Keratinocyte (primary cell): ENCODE results near the gene CHGA. TPM values are rescaled to one million over a fixed set of nuclear protein-coding genes. Genes with fewer than 3 reads are reported as not detected.

ENCODE experiments used
- DNase-seq: peaks from one replicate; pipeline ENCODE4 v3.0.0-alpha.2; 2011; ENCODE audit warnings: low read depth, missing footprints, low spot score
- FAIRE-seq: peaks from 2 replicates; lab custom pipeline; 2011; peaks lifted over from hg19 to GRCh38; lab: Jason Lieb, UNC
- H2AFZ ChIP-seq: 2 replicates; pipeline ENCODE4 v1.6.0; 2012; ENCODE audit warnings: low read length, control low read depth, inconsistent platforms; ENCODE audit not compliant: control insufficient read depth
- H3K27ac ChIP-seq: 2 replicates; pipeline ENCODE4 v1.5.1; 2011; ENCODE audit warnings: low read length; ENCODE audit not compliant: control insufficient read depth, insufficient read depth
- H3K27me3 ChIP-seq: 3 replicates; pipeline ENCODE4 v1.6.0; 2011; ENCODE audit warnings: low read length; ENCODE audit not compliant: control insufficient read depth, insufficient read depth; ENCODE audit errors: extremely low read depth
- H3K36me3 ChIP-seq, 2 experiments: 2 replicates in 1 of 2; 3 replicates in 1 of 2; pipeline ENCODE4 v1.5.1; 2011; ENCODE audit warnings: low read length in 2 of 2, mild to moderate bottlenecking in 1 of 2; ENCODE audit not compliant: control insufficient read depth in 2 of 2, insufficient read depth in 2 of 2; ENCODE audit errors: extremely low read depth in 1 of 2
- H3K4me1 ChIP-seq: 3 replicates; pipeline ENCODE4 v1.5.1; 2011; ENCODE audit warnings: low read length; ENCODE audit not compliant: control insufficient read depth, insufficient read depth; ENCODE audit errors: extremely low read depth
- H3K4me2 ChIP-seq: 3 replicates; pipeline ENCODE4 v1.6.0; 2011; ENCODE audit warnings: low read depth, low read length; ENCODE audit not compliant: control insufficient read depth, insufficient read depth; ENCODE audit errors: extremely low read depth
- H3K4me3 ChIP-seq, 3 experiments: fragments of 200-600 bp in 1 of 3; sonication (generic) in 1 of 3; 2 replicates in 2 of 3; 3 replicates in 1 of 3; pipeline ENCODE4 v1.5.1; 2011 to 2016; ENCODE audit warnings: low read length in 3 of 3, mild to moderate bottlenecking in 3 of 3, control low read depth in 2 of 3, inconsistent platforms in 1 of 3, low read depth in 1 of 3, mixed read lengths in 1 of 3, mixed run types in 1 of 3, moderate library complexity in 1 of 3; ENCODE audit not compliant: control insufficient read depth in 2 of 3, insufficient read depth in 2 of 3; ENCODE audit errors: extremely low read depth in 1 of 3
- H3K79me2 ChIP-seq: 2 replicates; pipeline ENCODE4 v1.6.0; 2012; ENCODE audit warnings: low read length; ENCODE audit not compliant: control insufficient read depth, insufficient read depth
- H3K9ac ChIP-seq: 3 replicates; pipeline ENCODE4 v1.6.0; 2011; ENCODE audit warnings: low read length; ENCODE audit not compliant: control insufficient read depth, insufficient read depth; ENCODE audit errors: extremely low read depth
- H3K9me1 ChIP-seq: 3 replicates; pipeline ENCODE4 v1.6.0; 2011; ENCODE audit warnings: low read length; ENCODE audit not compliant: control insufficient read depth, insufficient read depth; ENCODE audit errors: extremely low read depth
- H3K9me3 ChIP-seq: 2 replicates; pipeline ENCODE4 v1.5.1; 2012; ENCODE audit warnings: low read depth, low read length; ENCODE audit not compliant: control insufficient read depth
- H4K20me1 ChIP-seq: 3 replicates; pipeline ENCODE4 v1.6.0; 2011; ENCODE audit warnings: low read length; ENCODE audit not compliant: control insufficient read depth, insufficient read depth; ENCODE audit errors: extremely low read depth
- CTCF ChIP-seq, 3 experiments: IDR thresholded peaks in 1 of 3; conservative IDR thresholded peaks in 1 of 3; optimal IDR thresholded peaks in 1 of 3; 2 replicates in 2 of 3; 3 replicates in 1 of 3; pipeline versions ENCODE3 to v1.5.1; 2011; ENCODE audit warnings: low read length in 3 of 3, mild to moderate bottlenecking in 3 of 3, moderate library complexity in 2 of 3, control low read depth in 1 of 3, inconsistent platforms in 1 of 3; ENCODE audit not compliant: insufficient read depth in 2 of 3; ENCODE audit errors: extremely low read depth in 1 of 3
- EZH2 ChIP-seq: IDR thresholded peaks from one replicate; pipeline ENCODE4 v1.6.1; 2012; ENCODE audit warnings: inconsistent platforms, mild to moderate bottlenecking, low read length, moderate library complexity
- dilution Hi-C: fragments of 300-500 bp; cut with MboI; formaldehyde crosslinking; loops from one replicate; pipeline ENCODE4 v1.7.0; 2020; ENCODE audit warnings: low sequenced_read_pairs; ENCODE audit not compliant: extremely low pct_ligation_motif_present
- polyA plus RNA-seq, 5 experiments: library from polyadenylated mRNA; depleted of rRNA in 3 of 5; stranded (reverse) in 3 of 5; stranded (forward) in 1 of 5; unstranded in 1 of 5; fragments of >200 nt; gene quantifications; 1 replicate in 1 of 5; 2 replicates in 3 of 5; 3 replicates in 1 of 5; pipeline versions ENCODE4 v1.2.1 to v1.2.3, GENCODE V29; 2011 to 2012; ENCODE audit warnings: missing spikeins in 2 of 5, low read depth in 1 of 5, low replicate concordance in 1 of 5

CHGA gene
- polyA plus RNA-seq, 1 donor (not counting 4 experiments of a cell fraction or from before 2014, with no cell fraction given) = 0.04 TPM

GRCh38 chr14:92924247-92924646 is 1.3 kb downstream of the CHGA start:
- no peaks in the 10 kb centered on the region for H3K36me3 ChIP-seq
- DNase-seq = no peak
- no peak overlapping the region for H3K4me2 ChIP-seq
- H4K20me1 ChIP-seq = no peaks in the 10 kb centered on the region
- no peaks in the 10 kb centered on the region for H3K79me2 ChIP-seq
- peaks cover 19% of the 10 kb centered on the region for H3K27me3 ChIP-seq
- no peak overlapping the region for H3K4me3 ChIP-seq
- no peak for FAIRE-seq
- H3K9ac ChIP-seq = no peak overlapping the region
- no peak overlapping the region for H2AFZ ChIP-seq
- H3K9me1 ChIP-seq = no peaks in the 10 kb centered on the region
- dilution Hi-C loops = no loop called here
- H3K9me3 ChIP-seq = no peaks in the 10 kb centered on the region
- TF ChIP-seq EZH2 = no peak
- TF ChIP-seq CTCF (optimal IDR thresholded peaks at IDR 0.05 in 1 of 3, IDR thresholded peaks at IDR 0.05 in 1 of 3, conservative IDR thresholded peaks at IDR 0.05 in 1 of 3; ENCODE audit: extremely low read depth in 1 of 3, insufficient read depth in 2 of 3, low read length in 3 of 3) = no peak
- H3K4me1 ChIP-seq = peaks cover 28% of the 10 kb centered on the region
- H3K27ac ChIP-seq = no peak overlapping the region

GRCh38 chr14:92925446-92925845 is 2.5 kb downstream of the CHGA start:
- TF ChIP-seq CTCF (optimal IDR thresholded peaks at IDR 0.05 in 1 of 3, IDR thresholded peaks at IDR 0.05 in 1 of 3, conservative IDR thresholded peaks at IDR 0.05 in 1 of 3; ENCODE audit: extremely low read depth in 1 of 3, insufficient read depth in 2 of 3, low read length in 3 of 3) (no peak), EZH2 (no peak)
- peaks cover 16% of the 10 kb centered on the region for H3K27me3 ChIP-seq
- H3K9me3 ChIP-seq = no peaks in the 10 kb centered on the region
- peaks cover 28% of the 10 kb centered on the region for H3K4me1 ChIP-seq
- no peaks in the 10 kb centered on the region for H4K20me1 ChIP-seq
- no peak overlapping the region for H3K27ac ChIP-seq
- H2AFZ ChIP-seq = no peak overlapping the region
- DNase-seq (no peak), FAIRE-seq (no peak)
- no peak overlapping the region for H3K9ac ChIP-seq
- H3K79me2 ChIP-seq = no peaks in the 10 kb centered on the region
- no peaks in the 10 kb centered on the region for H3K36me3 ChIP-seq
- H3K9me1 ChIP-seq = no peaks in the 10 kb centered on the region
- H3K4me2 ChIP-seq = no peak overlapping the region
- no peak overlapping the region for H3K4me3 ChIP-seq
- dilution Hi-C loops = no loop called here
